NCI-H526 (cell line): ENCODE results near the gene ZNF77.
"Not testable (repeated sequence)": the region's sequence is repeated elsewhere in the genome, so short reads cannot be mapped to it uniquely, and the experiment has no call there.

Experiments
- DNase-seq, 2 experiments: peaks; one replicate each; lab custom pipeline; 2025; lab: John Stamatoyannopoulos, UW

ZNF77 gene

DNA sequence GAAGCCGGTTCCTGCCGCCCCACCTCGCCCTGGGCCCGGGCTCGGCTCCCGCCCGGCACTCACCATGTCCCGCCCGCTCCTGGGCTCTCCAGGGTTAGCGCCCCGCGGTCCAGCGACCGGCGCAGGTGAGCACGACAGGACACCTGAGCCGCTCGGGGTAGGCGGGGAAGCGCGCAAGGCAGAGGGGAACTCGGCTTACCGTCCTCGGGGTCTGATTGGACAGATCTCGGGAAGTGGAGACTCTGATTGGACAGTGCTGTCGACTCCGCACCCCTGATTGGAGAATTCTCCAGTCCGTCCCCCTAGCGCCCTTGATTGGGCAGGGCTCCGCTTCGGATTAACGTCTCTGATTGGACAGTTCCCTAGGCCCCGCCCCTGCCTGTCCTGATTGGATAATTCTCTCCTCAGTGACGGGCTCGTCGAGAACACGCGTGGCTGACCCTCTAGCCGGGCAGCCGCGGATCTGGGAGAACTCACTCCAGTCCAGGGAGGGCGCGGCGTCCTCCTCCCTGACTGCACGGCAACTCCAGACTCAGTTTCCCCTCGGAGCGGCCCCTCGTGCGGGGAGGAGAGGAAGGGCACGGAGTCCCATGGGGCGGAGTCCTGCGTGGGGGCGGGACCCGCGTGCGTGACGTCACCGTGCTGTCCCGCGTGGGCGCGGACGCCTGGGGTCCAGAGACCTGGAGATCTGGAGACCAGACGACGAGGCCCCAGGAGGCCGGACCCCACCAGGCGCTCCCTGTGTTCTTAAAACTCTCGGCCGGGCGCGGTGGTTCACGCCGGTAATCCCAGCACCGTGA is at the start of gene ZNF77:
ZNF77 (minus strand) TSS at position 197 of the 800 bp plus-strand sequence; CDS start at position 66, 131 bp downstream.
- peak; percentile 96 to 97 for DNase-seq

DNA sequence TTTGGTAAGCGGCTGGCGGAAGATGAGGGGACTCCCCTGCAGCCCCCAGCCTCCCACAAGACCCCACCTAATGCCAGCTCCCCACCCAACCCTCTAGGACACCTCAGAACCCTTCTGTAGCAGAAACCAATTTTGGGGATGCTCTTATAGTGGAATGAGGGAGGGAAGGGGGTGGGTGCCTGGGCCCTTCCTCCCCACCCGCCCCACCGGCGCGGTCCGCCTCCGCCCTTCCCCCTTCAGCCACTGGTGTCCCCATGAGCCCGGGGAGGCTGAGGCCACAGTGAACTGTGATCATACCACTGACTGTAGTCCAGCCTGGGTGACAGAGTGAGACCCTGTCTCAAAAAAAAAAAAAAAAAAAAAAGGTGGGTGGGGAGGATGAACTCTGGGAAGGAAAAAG is 48.8 kb upstream of the ZNF77 start:
- no peak for DNase-seq

DNA sequence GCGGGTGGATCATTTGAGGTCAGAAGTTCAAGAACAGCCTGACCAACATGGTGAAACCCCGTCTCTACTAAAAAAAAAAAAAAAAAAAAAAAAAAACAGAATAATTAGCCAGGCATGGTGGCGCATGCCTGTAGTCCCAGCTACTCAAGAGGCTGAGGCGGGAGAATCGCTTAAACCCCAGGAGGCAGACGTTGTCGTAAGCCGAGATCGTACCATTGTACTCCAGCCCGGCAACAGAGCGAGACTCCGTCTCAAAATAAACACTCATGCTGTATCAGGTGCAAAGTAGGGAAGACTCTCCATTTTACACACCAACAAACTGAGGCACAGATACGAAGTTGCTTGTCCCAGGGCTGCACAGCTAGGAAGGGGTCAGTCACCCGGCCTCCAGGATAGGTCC is 48.2 kb upstream of the ZNF77 start:
- no peak for DNase-seq

DNA sequence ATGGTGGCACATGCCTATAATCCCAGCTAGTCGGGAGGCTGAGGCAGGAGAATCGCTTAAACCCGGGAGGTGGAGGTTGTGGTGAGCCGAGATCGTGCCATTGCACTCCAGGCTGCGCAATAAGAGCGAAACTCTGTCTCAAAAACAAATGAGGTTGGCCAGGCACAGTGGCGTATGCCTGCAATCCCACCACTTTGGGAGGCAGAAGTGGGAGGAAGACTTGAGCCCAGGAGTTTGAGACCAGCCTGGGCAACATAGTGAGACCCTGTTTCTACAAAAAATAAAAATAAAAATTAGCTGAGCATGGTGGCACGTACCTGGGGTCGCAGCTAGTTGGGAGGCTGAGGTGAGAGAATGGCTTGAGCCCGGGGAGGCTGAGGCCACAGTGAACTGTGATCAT is 47.6 kb upstream of the ZNF77 start:
- not testable (repeated sequence) for DNase-seq

DNA sequence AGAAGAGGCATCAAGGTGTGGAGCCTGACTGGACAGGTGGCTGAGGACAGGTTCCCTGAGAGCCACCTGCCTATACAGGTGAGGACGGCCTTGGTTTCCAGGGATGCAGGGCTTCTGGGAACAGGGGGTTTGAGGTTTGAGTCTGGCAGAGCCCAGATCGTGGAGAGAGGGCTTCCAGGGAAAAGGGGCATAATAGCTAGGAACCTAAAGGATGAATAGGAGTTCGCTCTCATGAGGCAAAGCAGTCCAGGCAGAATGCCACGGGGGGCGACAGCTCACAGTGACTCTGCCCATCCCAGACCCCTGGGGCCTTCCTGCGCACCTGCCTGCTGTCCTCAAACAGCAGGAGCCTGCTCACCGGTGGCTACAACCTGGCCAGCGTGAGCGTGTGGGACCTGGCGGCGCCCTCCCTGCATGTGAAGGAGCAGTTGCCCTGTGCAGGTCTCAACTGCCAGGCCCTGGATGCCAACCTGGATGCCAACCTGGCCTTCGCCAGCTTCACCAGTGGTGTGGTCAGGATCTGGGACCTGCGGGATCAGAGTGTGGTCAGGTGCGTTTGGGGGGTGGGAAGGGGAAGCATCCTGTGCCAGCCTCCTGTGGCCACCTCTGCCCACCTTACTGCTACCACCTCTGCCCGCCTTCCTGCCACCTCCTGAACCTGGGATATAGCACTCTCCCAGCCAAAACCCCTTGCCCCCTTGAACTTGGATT is 44.6 kb upstream of the ZNF77 start:
- no peak for DNase-seq

DNA sequence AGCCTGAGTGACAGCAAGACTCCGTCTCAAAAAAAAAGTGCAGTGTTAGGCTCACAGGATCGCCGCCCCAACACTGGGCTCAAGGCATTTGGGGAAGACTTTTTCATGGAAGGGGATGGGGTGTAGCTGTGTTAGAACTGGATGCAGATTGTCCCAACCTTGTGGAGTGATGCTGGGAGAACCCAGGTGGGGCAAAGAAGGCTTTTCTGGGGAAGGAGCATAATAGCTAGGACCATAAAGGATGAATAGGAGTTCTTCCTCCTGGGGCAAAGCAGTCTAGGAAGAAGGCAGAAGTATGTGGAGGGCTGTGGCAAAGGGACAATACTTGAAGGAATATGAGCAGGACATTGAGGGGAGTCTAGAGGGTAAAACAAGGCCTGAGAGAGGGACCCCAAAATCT is 43.8 kb upstream of the ZNF77 start:
- no peak for DNase-seq

DNA sequence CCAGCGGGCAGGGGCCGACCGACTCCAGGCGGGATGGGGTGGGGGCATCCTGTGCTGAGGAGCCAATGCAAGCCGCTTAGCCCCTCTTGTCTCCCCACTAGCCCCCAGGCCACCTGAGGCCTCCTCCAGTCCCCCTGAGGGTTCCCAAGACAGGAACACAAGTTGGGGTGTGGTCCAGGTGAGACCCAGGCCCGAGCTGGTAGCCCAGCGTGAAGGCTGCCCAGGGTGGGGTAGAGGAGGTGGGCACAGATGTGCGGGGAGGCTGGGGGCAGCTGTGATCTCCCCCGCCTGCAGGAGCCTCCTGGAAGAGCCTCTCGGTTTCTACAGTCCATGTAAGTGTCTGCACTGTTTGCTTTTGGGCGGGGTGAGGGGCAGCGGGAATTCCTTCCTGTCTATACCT is 43.0 kb upstream of the ZNF77 start:
- no peak for DNase-seq

DNA sequence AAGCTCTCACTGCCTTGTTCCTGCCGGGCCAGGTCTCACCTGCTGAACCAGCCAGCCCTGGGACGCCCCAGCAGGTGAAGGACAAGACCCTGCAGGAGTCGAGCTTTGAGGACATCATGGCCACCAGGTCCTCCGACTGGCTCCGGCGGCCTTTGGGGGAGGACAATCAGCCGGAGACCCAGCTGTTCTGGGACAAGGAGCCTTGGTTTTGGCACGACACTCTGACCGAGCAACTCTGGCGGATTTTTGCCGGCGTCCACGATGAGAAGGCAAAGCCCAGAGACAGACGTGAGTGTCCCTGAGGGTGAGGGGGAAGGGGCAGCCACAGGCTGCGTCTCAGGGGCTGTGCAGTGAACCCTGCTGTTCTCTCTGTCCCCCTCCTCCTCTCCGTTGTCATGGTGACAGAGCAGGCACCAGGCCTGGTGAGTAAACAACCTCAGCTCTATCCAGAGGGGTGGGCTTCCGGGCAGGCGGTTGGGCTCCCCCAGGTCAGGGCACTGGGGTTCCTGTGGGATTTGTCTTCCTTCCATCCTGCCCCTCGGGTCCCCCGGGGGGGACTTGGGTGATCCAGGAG is 42.3 kb upstream of the ZNF77 start:
- DNase-seq: peak in 1 of 2 experiments; percentile 21

DNA sequence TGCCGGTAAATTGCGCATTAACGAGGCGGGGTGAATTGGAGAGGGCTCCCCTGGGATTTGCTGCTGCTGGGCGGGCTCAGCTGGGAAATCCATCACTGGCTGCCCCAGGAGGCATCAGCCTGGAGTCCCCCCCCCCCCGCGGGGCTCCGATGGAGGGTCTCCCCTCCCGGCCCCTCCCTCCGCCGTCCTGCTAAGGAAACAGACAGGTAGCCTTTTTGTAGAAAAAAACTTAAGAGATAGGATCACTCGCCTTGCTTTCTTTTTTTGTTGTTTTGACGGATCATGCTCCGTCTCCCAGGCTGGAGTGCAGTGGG is 39.4 kb upstream of the ZNF77 start:
- DNase-seq: no peak

DNA sequence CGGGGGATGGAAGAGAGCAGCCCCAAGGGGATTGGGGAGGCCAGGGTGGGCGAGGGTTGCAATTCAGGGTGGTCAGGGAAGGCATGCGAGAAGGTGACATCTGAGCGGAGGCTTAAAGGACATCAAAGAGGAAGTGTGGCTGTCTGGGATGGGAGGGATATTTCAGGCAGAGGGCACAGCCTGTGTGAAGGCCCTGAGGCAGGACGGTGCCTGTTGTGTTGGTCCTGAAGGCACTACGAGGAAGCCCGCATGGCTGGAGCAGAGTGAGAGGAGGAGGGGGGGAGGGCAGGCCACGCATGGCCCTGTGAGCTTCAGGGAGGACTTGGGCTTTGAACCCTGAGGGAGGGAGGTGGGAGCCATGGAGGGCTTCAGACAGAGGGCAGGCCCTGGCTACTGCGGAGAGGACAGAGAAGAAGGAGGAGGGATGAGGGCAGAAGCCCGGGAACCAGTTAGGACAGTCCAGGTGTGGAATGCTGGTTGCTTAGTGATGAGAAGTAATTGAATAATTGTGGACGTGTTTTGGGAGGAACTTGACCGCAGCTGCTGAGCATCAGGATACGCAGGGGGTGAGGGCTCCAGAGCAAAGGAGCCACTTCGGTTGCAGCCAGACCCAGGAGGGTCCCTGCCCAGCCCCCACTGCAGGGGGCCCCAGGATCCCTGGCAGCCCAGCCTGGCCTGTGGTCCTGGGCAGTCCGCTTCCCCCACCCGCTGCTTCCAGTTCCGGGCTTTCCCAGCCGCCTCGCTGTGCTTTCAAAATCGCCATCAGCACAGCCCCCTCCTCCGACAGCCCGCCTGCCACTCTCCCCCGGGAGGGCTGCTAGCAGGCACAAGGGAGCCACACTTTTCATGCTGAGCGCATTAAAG is 38.8 kb upstream of the ZNF77 start:
- DNase-seq: peak; percentile 61 to 82

DNA sequence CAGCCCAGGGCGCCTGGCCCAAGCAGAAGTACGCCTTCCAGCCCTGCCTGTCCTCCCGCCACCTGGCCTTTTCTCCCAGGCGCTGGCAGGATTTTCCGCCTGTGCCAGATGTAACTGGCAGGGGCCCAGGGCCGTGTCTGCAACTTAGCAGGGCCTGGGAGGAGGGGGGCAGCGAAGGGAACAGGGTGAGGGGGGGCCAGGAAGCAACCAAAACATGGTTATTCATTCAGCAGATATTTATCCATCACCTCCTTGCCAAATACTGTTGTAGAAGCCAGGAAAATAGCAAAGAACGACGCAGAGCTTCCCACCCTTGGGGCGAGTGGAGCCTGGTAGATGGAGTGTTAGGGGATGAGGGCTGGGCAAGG is 38.2 kb upstream of the ZNF77 start:
- DNase-seq: peak in 1 of 2 experiments; percentile 19

DNA sequence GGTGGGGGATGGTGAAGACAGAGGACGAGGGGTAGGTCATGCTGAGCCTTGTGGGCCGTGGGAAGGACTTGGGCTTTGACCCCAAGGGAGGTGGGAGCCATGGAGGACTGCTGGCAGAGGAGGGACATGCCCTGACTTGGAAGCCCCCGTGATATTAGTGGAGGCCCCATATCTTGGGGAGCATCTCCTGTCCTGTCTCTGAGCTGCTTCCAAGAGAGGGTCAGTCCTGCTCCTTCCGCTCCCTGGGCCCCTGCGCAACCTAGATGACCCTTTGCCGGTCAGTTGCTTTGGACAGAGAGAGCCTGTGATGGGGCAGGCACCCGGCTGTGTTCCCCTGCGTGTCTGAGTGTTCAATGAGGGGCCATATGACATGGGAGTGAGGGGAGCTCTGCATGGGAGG is 37.8 kb upstream of the ZNF77 start:
- no peak for DNase-seq

DNA sequence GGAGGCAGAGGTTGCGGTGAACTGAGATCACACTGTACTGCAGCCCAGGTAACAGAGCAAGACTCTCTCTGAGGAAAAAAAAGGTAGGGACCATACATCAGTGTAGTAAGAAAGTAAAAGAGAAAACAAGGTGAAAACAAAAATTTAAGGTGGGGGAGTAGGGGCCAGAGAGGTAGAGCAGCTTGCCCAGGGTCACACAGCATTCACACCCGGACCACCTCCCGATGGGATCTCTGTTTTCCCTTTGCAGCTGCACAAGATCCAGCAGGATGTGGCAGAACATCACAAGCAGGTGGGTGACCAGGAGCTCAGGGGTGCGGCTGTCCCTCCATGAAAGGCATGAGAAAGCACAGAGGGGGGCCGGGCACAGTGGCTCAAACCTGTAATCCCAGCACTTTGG is 37.1 kb upstream of the ZNF77 start:
- no peak for DNase-seq

DNA sequence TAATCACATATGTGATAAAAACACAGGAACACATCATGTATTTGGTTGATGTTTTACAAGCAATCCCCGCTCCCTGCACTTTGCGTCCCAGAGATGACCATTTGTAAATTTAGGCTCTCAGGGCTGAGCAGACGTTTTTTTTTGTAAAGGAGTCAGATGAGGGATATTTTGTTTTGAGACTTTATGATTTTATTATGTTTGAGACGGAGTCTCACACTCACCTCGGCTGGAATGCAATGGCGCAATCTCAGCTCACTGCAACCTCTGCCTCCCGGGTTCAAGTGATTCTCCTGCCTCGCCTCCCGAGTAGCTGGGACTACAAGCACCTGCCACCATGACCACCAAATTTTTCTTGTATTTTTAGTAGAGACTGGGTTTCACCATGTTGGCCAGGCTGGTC is 34.0 kb upstream of the ZNF77 start:
- DNase-seq: no peak

DNA sequence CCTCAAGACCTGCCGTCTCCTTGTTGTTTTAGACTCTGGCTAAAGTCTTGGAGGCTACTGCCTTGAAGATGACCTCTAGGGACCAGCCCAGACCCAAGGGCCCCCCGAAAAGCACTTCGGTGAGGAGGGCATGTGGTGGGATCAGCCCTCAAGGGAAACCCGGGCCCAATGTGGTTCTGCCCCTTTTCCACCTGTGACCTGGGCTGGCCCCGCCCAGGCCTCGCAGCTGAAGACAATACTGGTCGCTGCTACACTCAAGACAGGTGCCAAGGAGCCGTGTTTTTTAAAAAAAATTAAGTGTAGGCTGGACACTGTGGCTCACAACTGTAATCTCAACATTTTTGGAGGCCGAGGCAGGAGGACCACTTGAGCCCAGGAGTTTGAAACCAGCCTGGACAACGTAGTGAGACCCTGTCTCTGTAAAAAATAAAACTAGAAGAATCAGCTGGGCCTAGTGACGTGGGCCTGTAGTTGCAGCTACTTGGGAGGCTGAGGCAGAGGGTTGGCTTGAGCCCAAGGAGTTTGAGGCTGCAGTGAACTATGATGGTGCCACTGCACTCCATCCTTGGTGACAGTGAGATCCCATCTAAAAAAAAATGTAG is 33.5 kb upstream of the ZNF77 start:
- no peak for DNase-seq

DNA sequence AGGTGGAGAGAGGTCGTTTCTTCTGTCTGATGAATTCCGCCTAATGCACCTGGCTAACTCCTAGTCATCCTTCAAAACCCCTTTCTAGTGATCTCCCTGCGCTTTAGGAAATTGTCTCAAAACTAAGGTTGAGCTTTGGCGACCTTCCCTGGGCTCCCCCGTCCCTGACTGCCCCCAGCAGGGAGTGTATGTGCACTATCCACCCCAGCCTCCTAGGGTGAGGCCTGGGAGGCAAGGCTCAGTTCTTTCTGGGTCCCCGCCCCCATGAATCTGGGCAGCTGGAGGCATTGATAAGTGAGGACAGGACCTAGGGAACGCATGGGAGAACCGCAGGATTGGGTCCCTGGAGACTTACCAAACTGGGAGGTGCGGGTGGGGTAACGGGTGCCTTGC is 33.0 kb upstream of the ZNF77 start:
- no peak for DNase-seq

DNA sequence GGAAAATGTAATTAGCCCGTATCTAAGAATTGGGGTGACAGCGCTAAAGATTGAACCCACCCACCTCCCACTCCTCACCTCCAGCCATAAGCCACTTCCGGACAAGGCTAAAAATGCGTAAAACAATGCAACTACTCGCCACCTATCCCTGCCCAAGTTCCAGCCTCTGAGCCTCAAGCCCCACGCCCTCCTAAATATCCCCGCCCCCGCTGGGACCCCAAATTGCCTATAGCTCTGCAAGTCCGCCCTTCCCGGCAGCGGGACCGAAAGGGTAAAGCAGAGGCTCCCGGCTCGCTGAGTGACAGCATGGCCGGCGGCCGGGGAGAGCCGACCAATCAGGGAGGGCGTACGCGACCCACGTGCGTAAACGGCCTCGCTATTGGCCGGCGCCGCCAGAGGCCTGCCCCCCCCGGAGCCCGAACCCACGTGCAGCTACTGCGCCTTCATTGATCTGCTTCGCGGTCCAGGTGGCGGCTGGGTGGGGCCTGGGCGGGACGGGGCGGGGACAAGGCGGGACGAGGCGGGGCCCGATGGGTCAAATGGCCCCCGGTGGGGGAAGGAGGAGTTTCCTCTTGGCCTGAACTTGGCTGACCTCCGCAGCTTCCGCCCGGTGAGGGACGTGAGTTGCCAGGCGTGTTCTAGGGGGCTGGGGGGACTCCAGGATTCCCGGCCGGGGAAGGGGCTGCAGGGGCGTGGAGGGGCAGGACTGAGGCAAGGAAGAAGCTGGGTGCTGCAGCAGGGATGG is 32.4 kb upstream of the ZNF77 start, which contains the start of gene TLE6:
TLE6 (plus strand) TSS at position 564 of the 745 bp plus-strand sequence. CDS start 670 bp downstream, outside the sequence.
- DNase-seq: peak; percentile 79 to 96

DNA sequence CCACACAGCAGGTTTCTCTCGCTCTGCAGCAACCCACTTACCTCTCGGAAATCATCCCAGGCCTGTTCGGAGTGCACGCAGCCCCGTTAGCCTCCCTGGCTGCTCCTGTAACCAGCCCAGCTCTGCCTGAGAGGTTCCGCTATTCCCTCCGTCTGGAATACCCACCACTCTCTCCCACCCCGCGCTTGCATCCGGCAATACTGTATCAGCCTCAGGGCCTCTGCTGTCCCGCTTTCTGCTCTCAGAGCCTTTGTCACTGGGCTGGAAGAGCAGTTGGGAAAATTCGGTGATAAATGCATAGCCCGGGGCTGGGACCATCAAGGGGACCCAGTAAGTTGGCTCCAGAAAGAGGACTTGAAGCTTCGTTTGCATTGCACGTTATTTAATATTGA is 31.8 kb upstream of the ZNF77 start:
- DNase-seq: no peak

DNA sequence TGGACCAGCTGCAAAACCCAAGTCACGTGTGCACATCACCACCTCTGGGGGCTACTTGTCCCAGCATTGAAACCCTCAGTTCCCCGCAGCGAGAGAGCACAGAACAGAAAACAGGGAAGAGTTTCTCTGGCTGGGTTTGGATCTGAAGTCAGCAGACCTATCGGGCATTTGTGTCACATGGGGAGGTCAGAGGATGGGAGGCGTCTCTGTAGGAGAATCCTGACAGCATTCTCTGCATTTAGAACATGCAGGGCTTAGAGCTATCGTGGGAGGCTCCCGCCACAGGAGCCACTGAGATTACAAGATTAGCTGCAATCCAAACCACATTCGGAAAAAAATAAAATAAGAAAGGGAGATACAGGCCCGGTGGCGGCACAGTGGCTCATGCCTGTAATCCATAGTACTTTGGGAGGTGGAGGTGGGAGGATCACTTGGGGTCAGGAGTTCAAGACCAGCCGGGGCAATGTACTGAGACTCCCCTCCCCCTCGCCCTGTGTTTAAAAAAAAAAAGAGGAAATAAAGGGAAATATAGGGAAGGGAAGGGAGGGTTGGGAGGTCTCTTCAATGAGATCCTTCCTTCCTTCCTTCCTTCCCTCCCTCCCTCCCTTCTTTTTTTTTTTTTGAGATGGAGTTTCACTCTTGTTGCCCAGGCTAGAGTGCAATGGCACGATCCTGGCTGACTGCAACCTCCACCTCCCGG is 29.7 kb upstream of the ZNF77 start:
- DNase-seq: no peak

DNA sequence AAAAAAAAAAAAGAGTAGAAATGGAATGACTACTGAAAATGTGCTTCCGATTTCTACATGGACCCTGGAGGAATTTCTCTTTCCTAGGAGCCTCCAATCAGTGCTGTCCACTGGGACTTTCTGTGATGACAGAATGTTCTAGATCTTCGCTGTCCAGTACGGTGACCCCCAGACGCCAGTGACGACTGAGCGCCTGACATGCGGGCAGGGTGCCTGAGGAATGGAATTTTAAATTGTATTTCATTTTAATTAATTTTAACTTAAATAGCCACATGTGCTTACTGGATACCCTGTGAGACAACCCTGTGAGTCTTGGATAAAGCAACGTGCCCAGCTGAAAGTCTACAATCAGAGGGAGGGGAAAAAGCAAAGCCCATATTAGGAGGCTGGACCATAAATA is 28.5 kb upstream of the ZNF77 start:
- no peak for DNase-seq
